MCF 10A (cell line): ENCODE results near the gene HRH2. TPM values are rescaled to one million over a fixed set of nuclear protein-coding genes. Genes with fewer than 3 reads are reported as not detected.
A peak's percentile ranks its signal among the peaks of the same experiment; 100 is the strongest.

Experiments
- BruUV-seq: library from RNA; stranded (reverse); fragments of 400-500 nt; replicated peaks from 2 replicates; lab custom pipeline; 2021; lab: Mats Ljungman, UMichigan
- CTCF ChIA-PET: fragments of 300-600 bp; sonication (Branson Sonifier 250); formaldehyde crosslinking; extraction: SDS; loops from one replicate; lab custom pipeline; 2021; ENCODE audit warnings: antibody characterized with exemption, inconsistent platforms; lab: Yijun Ruan, JAX
- POLR2A ChIA-PET: fragments of 300-600, 350-650 bp; sonication (Branson Sonifier 250); formaldehyde crosslinking; extraction: SDS; loops from one replicate; lab custom pipeline; 2020; ENCODE audit warnings: antibody characterized with exemption, inconsistent platforms; lab: Yijun Ruan, JAX
- DNase-seq: peaks from one replicate; pipeline ENCODE4 v3.0.0-alpha.2; 2018; ENCODE audit not compliant: unreplicated experiment
- H3K27ac Mint-ChIP-seq: one replicate; pipeline ENCODE4 v1.8.0; 2022; ENCODE audit warnings: mild to moderate bottlenecking, low read depth, mixed read lengths; ENCODE audit not compliant: unreplicated experiment
- H3K27me3 Mint-ChIP-seq: one replicate; pipeline ENCODE4 v1.8.0; 2022; ENCODE audit warnings: mixed read lengths; ENCODE audit not compliant: insufficient read depth, unreplicated experiment
- H3K36me3 Mint-ChIP-seq: one replicate; pipeline ENCODE4 v1.8.0; 2022; ENCODE audit warnings: mild to moderate bottlenecking, moderate library complexity, mixed read lengths; ENCODE audit not compliant: insufficient read depth, unreplicated experiment
- H3K4me1 Mint-ChIP-seq: one replicate; pipeline ENCODE4 v1.8.0; 2022; ENCODE audit warnings: mixed read lengths; ENCODE audit not compliant: insufficient read depth, unreplicated experiment
- H3K4me3 Mint-ChIP-seq: one replicate; pipeline ENCODE4 v1.8.0; 2022; ENCODE audit warnings: mild to moderate bottlenecking, moderate library complexity, mixed read lengths; ENCODE audit not compliant: unreplicated experiment
- H3K9me3 Mint-ChIP-seq: one replicate; pipeline ENCODE4 v1.8.0; 2022; ENCODE audit warnings: mixed read lengths; ENCODE audit not compliant: unreplicated experiment
- CTCF ChIP-seq: fragments of 200-600 bp; IDR thresholded peaks from one replicate; pipeline ENCODE4 v1.8.0; 2022; ENCODE audit warnings: antibody characterized with exemption, mild to moderate bottlenecking; ENCODE audit not compliant: unreplicated experiment
- intact Hi-C: fragments of 100-400 bp; cut with micrococcal nuclease; formaldehyde crosslinking; loops from 2 replicates; pipeline ENCODE4 v1.14.1; 2022
- total RNA-seq: library from RNA; stranded (reverse); gene quantifications from 2 replicates; pipeline ENCODE4 v1.2.3, GENCODE V29; 2022

Gene HRH2
- total RNA-seq, 1 experiment from 2014 or later, result not detected

- Mint-ChIP-seq H3K4me3 (no peak overlapping the region), H3K27ac (no peak overlapping the region), H3K4me1 (peaks cover 14% of the 10 kb centered on the region), H3K9me3 (no peaks in the 10 kb centered on the region), H3K36me3 (no peaks in the 10 kb centered on the region), H3K27me3 (peaks cover 18% of the 10 kb centered on the region)
- no peak for DNase-seq
- intact Hi-C loops, result loop anchor here (5.0 kb wide), 1 partner anchor 119 kb away; no protein-coding TSS in a partner anchor
- CTCF ChIA-PET, result interaction anchor here (0.5 to 10.2 kb wide), 4 partner anchors 18 to 1387 kb away, joined by 3 to 80 read pairs (median 3); no protein-coding TSS in a partner anchor
- BruUV-seq, result no TSS peak
- POLR2A ChIA-PET, result interaction anchor here (1.2 to 2.1 kb wide), 4 partner anchors 10 to 30 kb away, joined by 3 to 12 read pairs (median 6); no protein-coding TSS in a partner anchor
- no peak for TF ChIP-seq CTCF
These were observed 90.8 kb downstream of the HRH2 start for GRCh38 chr5:175748650-175749049.

DNA sequence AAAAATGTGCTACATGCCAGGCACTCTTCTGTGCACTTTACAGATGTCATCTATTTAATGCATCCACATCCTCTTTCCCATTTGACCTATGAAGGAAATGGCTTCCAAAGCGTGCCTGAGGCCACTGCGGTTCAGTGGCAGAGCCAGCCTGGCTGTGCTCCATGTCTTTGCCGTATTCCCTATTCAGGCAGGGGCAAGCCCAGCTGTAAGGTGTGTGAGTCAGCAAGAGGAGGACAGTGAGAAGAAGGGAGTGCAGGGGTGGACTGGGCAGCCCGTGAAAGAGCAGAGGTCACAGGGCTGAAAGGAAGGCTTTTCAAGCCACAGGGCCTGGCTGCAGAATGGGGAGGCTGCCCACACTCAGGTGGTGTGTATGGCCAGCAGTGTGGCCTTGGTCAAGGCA is 91.7 kb downstream of the HRH2 start:
- no peaks in the 10 kb centered on the region for H3K36me3 Mint-ChIP-seq
- peak; percentile 92 for DNase-seq
- peaks cover 18% of the 10 kb centered on the region for H3K27me3 Mint-ChIP-seq
- no peak for TF ChIP-seq CTCF
- H3K4me1 Mint-ChIP-seq, result peaks cover 14% of the 10 kb centered on the region
- H3K9me3 Mint-ChIP-seq, result no peaks in the 10 kb centered on the region
- CTCF ChIA-PET, result interaction anchor here (0.6 to 10.2 kb wide), 5 partner anchors 19 to 1321 kb away, joined by 3 to 80 read pairs (median 3); no protein-coding TSS in a partner anchor
- no TSS peak for BruUV-seq
- POLR2A ChIA-PET, result interaction anchor here (0.6 to 2.1 kb wide), 6 partner anchors 11 to 79 kb away, joined by 3 to 12 read pairs (median 5); no protein-coding TSS in a partner anchor
- H3K4me3 Mint-ChIP-seq, result no peak overlapping the region
- peak overlapping the region; percentile 11 for H3K27ac Mint-ChIP-seq
- intact Hi-C loops, result loop anchor here (5.0 kb wide), 1 partner anchor 118 kb away; no protein-coding TSS in a partner anchor

DNA sequence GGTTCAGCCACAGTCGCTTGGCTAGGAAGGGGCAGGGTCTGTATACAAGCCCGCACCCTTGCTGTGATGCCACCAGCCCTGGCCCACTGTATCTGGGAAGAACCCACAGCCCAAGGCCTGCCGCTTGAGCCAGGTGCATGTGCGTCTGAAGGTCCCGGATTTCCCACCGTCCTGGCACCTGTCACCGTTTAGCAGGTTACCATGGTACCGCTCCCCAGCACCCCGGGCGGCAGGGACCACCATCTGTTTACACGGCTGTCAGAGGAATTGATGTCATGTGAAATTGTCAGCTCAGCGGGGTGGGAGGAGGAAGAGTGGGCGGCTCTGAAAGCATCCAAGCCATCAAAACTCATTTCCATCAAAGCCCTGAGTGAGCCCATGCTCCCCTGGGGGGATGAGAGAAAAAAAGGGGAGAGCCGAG is 92.7 kb downstream of the HRH2 start:
- no peak overlapping the region for H3K4me3 Mint-ChIP-seq
- H3K4me1 Mint-ChIP-seq, result peaks cover 14% of the 10 kb centered on the region
- no peaks in the 10 kb centered on the region for H3K9me3 Mint-ChIP-seq
- intact Hi-C loops, result no loop called here
- TF ChIP-seq CTCF, result no peak
- DNase-seq, result no peak
- H3K36me3 Mint-ChIP-seq, result no peaks in the 10 kb centered on the region
- POLR2A ChIA-PET, result interaction anchor here (2.1 kb wide), 2 partner anchors 12 to 28 kb away, joined by 7 to 12 read pairs; no protein-coding TSS in a partner anchor
- no peak overlapping the region for H3K27ac Mint-ChIP-seq
- CTCF ChIA-PET, result interaction anchor here (0.6 to 10.2 kb wide), 5 partner anchors 20 to 664 kb away, joined by 3 to 80 read pairs (median 3); no protein-coding TSS in a partner anchor
- H3K27me3 Mint-ChIP-seq, result peaks cover 18% of the 10 kb centered on the region
- no TSS peak for BruUV-seq

DNA sequence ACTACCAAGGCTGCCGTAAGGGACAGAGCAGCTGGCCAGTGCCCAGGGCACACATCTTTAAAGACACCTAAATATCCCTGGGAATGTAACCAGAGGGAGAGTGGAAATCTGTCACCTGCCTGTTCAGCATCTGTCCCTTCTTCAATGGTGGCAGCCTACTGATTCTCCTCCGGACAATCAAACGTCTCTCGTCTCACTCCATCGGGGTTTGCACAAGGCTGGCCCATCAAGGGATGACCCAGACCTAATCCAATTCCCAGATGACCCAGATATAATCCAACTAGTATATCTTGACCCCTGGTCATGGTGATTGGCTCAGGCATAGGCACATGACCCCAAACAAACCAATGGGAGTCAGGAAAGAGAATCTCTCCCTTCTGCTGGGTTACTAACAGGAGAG is 93.5 kb downstream of the HRH2 start:
- no peak overlapping the region for H3K4me3 Mint-ChIP-seq
- H3K27me3 Mint-ChIP-seq, result peaks cover 9% of the 10 kb centered on the region
- POLR2A ChIA-PET, result no interaction called here
- CTCF ChIA-PET, result interaction anchor here (10.2 kb wide), 1 partner anchor 21 kb away, joined by 80 read pairs; no protein-coding TSS in a partner anchor
- no peak for DNase-seq
- H3K4me1 Mint-ChIP-seq, result peaks cover 14% of the 10 kb centered on the region
- BruUV-seq, result no TSS peak
- H3K27ac Mint-ChIP-seq, result no peak overlapping the region
- no peaks in the 10 kb centered on the region for H3K36me3 Mint-ChIP-seq
- H3K9me3 Mint-ChIP-seq, result no peaks in the 10 kb centered on the region
- intact Hi-C loops, result no loop called here
- TF ChIP-seq CTCF, result no peak
